ENCODE results near the gene CAMTA1.

GRCh38 chr1:7760245-7760644 is 975.0 kb downstream of the CAMTA1 start:
- TF ChIP-seq ELF4 (IDR thresholded peaks at IDR 0.05) (no peak), SUZ12 (IDR thresholded peaks at IDR 0.05) (no peak), FOXK2 (IDR thresholded peaks at IDR 0.05) (no peak), L3MBTL2 (conservative IDR thresholded peaks at IDR 0.05) (no peak), SP1 (IDR thresholded peaks at IDR 0.05) (no peak), FOXM1 (IDR thresholded peaks at IDR 0.05; ENCODE audit: borderline replicate concordance) (no peak), BHLHE40 (IDR thresholded peaks at IDR 0.05; ENCODE audit: borderline replicate concordance) (no peak)
